Measurements from ENCODE around the gene S100A16. TPM values are rescaled to one million over a fixed set of nuclear protein-coding genes. Genes with fewer than 3 reads are reported as not detected.

Gene S100A16
- polyA plus RNA-seq, 2 of the 4 experiments (the other 2 are of a cell fraction) = 270 to 298 TPM

DNA sequence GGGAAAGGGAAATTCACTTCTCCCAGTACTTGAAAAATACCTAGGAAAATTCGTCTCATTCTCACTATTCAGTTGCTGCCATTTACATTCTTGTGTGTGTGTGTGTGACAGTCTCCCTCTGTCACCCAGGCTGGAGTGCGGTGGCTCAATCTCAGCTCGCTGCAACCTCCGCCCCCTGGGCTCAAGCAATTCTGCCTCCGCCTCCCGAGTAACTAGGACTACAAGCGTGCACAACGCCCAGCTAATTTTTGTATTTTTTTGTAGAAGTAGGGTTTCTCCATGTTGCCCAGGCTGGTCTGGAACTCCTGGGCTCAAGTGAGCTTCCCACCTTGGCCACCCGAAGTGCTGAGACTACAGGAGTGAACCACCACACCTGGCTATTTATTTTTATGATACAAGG is 46.7 kb upstream of the S100A16 start:
- DNase-seq (ENCODE audit: low read depth in 1 of 2, low spot score in 1 of 2) (no peak), ATAC-seq (no peak), FAIRE-seq (no peak)
- Histone ChIP-seq H3K4me2 (peak overlapping the region; percentile 89), H3K4me1 (peaks cover 12% of the 10 kb centered on the region; the same call in 2 of the 3 replicates), H3K9me3 (no peaks in the 10 kb centered on the region), H3K4me3 (peak overlapping the region; percentile 69), H3K27ac (no peak overlapping the region)
- ChIA-PET CTCF (interaction anchor here (0.6 to 2.1 kb wide), 9 partner anchors 10 to 688 kb away, joined by 3 to 14 read pairs (median 5); partner anchors contain the start of gene S100A13), POLR2A (interaction anchor here (1.0 to 1.6 kb wide), 3 partner anchors 26 to 331 kb away, joined by 3 to 4 read pairs (median 4); partner anchors contain the start of genes CHTOP and S100A6)
- TF ChIP-seq TFCP2L1 (CRISPR knock-in tag; IDR thresholded peaks at IDR 0.05) (no peak), GATA3 (IDR thresholded peaks at IDR 0.05; ENCODE audit: borderline replicate concordance) (no peak)
- TF ChIP-seq, protein P1, sequence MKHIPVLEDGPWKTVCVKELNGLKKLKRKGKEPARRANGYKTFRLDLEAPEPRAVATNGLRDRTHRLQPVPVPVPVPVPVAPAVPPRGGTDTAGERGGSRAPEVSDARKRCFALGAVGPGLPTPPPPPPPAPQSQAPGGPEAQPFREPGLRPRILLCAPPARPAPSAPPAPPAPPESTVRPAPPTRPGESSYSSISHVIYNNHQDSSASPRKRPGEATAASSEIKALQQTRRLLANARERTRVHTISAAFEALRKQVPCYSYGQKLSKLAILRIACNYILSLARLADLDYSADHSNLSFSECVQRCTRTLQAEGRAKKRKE (CRISPR knock-in tag; IDR thresholded peaks at IDR 0.05; ENCODE audit: low read depth) = no peak
- 91% methylated on average over 9 of the region's 9 CpGs for WGBS (ENCODE audit: missing lambda C conversion rate)

DNA sequence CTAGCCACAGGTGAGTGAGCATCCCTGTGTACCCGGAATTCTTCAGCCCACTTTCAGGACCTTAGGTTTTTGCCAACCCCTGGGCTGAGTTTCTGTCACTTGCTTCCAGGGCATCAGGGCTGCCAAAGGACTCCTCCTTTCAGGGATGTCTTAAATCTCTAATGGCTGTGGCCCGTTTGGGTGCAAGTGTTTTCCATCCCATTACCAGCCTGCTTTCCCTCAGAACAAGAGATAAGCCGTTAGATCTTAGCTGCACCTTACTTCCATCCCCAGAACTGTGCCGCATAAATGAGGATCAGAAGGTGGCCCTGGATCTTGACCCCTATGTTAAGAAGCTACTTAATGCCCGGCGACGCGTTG is 46.2 kb upstream of the S100A16 start:
- CTCF ChIA-PET = interaction anchor here (0.7 to 2.1 kb wide), 10 partner anchors 9 to 307 kb away, joined by 3 to 14 read pairs (median 4); partner anchors contain the start of gene S100A13
- Histone ChIP-seq H3K4me2 (peak overlapping the region; percentile 89), H3K4me3 (peak overlapping the region; percentile 69), H3K4me1 (peaks cover 12% of the 10 kb centered on the region; the same call in 2 of the 3 replicates), H3K9me3 (no peaks in the 10 kb centered on the region), H3K27ac (peak overlapping the region; percentile 86 to 94)
- 44% methylated on average over 8 of the region's 8 CpGs for WGBS (ENCODE audit: missing lambda C conversion rate)
- DNase-seq (ENCODE audit: low read depth in 1 of 2, low spot score in 1 of 2) (no peak), ATAC-seq (peak; percentile 5 to 6; a peak in 4 of 6 replicates), FAIRE-seq (no peak)
- TF ChIP-seq ZC3H11A (IDR thresholded peaks at IDR 0.05) (no peak), POLR2A (IDR thresholded peaks at IDR 0.05; ENCODE audit: low read length) (no peak), FOSL2 (IDR thresholded peaks at IDR 0.05) (no peak), FOSL2 (CRISPR knock-in tag; IDR thresholded peaks at IDR 0.05) (no peak), NPAS2 (CRISPR knock-in tag; IDR thresholded peaks at IDR 0.05; ENCODE audit: borderline replicate concordance) (no peak), NFE2L2 (conservative IDR thresholded peaks at IDR 0.05; ENCODE audit: low read length) (no peak), PHF8 (IDR thresholded peaks at IDR 0.05; ENCODE audit: borderline replicate concordance, low read depth) (no peak), SMC3 (IDR thresholded peaks at IDR 0.05) (no peak), JUNB (IDR thresholded peaks at IDR 0.05) (no peak), ZSCAN20 (CRISPR knock-in tag; IDR thresholded peaks at IDR 0.05) (no peak), RAD21 (conservative IDR thresholded peaks at IDR 0.05 in 1 of 2, IDR thresholded peaks at IDR 0.05 in 1 of 2) (no peak), HOXA7 (CRISPR knock-in tag; IDR thresholded peaks at IDR 0.05) (no peak), JUN (IDR thresholded peaks at IDR 0.05) (no peak)
- TF ChIP-seq, protein P2, sequence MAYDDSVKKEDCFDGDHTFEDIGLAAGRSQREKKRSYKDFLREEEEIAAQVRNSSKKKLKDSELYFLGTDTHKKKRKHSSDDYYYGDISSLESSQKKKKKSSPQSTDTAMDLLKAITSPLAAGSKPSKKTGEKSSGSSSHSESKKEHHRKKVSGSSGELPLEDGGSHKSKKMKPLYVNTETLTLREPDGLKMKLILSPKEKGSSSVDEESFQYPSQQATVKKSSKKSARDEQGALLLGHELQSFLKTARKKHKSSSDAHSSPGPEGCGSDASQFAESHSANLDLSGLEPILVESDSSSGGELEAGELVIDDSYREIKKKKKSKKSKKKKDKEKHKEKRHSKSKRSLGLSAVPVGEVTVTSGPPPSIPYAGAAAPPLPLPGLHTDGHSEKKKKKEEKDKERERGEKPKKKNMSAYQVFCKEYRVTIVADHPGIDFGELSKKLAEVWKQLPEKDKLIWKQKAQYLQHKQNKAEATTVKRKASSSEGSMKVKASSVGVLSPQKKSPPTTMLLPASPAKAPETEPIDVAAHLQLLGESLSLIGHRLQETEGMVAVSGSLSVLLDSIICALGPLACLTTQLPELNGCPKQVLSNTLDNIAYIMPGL (CRISPR knock-in tag; IDR thresholded peaks at IDR 0.05; ENCODE audit: borderline replicate concordance) = no peak
- POLR2A ChIA-PET = interaction anchor here (0.8 to 1.6 kb wide), 5 partner anchors 11 to 331 kb away, joined by 3 to 4 read pairs (median 4); partner anchors contain the start of genes CHTOP, CREB3L4 and S100A6

DNA sequence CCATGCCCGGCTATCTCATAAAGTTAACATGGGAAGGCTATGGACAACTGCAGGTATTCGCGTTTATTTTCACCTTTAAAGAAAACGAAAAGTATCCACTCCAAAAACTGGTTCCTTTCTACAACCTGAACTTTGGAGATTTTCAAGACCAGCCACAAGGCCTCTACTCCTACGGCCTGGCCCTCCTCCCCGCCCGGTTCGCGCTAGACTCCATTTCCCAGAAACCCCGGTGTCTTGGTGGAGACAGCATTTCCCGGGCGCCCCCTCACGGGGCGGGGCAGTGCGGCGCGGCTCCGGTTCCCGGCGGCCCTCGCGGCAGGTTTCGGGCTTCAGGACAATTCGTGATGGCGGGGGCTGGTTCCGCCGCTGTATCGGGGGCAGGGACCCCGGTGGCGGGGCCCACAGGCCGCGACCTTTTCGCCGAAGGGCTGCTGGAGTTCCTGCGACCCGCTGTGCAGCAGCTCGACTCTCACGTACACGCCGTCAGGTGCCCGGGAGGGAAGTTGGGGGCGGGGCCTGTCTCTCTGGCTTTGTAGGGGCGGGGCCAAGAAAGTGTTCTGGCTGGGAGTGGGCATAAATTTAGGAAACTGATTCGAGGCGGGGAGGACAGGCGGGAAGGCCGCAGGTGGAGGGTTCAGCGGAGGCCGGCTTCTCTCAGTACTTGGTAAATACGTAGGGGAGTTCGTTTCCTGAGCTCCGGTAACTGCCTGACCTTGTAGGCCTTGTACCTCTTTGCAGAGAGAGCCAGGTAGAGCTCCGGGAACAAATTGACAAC is 45.6 kb upstream of the S100A16 start, which contains the start of gene SNAPIN:
SNAPIN (plus strand) TSS at position 304 of the 775 bp plus-strand sequence; CDS start at position 345, 41 bp downstream.
- ChIA-PET CTCF (interaction anchor here (0.6 to 2.1 kb wide), 12 partner anchors 9 to 1549 kb away, joined by 3 to 14 read pairs (median 4); partner anchors contain the start of genes S100A13 and THBS3), POLR2A (interaction anchor here (0.6 to 1.6 kb wide), 7 partner anchors 11 to 332 kb away, joined by 3 to 6 read pairs (median 4); partner anchors contain the start of genes CHTOP, CREB3L4, INTS3 and S100A6)
- Histone ChIP-seq H3K27ac (peak within 1 kb of the TSS; percentile 86 to 94), H3K4me1 (peaks cover 12% of the 10 kb centered on the region; the same call in 2 of the 3 replicates), H3K9me3 (no peaks in the 10 kb centered on the region), H3K4me3 (peak within 1 kb of the TSS; percentile 69), H3K4me2 (peak within 1 kb of the TSS; percentile 89)
- FAIRE-seq (no peak), DNase-seq (ENCODE audit: low read depth in 1 of 2, low spot score in 1 of 2) (peak; percentile 88 to 91), ATAC-seq (peak; percentile 96 to 99)
- WGBS (ENCODE audit: missing lambda C conversion rate) = 3% methylated on average over 42 of the region's 53 CpGs
- TF ChIP-seq, protein P1 (CRISPR knock-in tag; IDR thresholded peaks at IDR 0.05; ENCODE audit: low read depth) = 0 out of 2 replicates have a peak, but pooled peaks have one; percentile 26
- TF ChIP-seq RAD21 (conservative IDR thresholded peaks at IDR 0.05 in 1 of 2, IDR thresholded peaks at IDR 0.05 in 1 of 2) (no peak), EP300 (IDR thresholded peaks at IDR 0.05) (no peak), GATA3 (IDR thresholded peaks at IDR 0.05; ENCODE audit: borderline replicate concordance) (no peak), PHF8 (IDR thresholded peaks at IDR 0.05; ENCODE audit: borderline replicate concordance, low read depth) (peak; percentile 89), RCOR1 (IDR thresholded peaks at IDR 0.05; ENCODE audit: low read depth, low read length) (no peak), NPAS2 (CRISPR knock-in tag; IDR thresholded peaks at IDR 0.05; ENCODE audit: borderline replicate concordance) (no peak), JUN (IDR thresholded peaks at IDR 0.05) (peak; percentile 59 to 88; a peak in 4 of 5 replicates), HOXB13 (CRISPR knock-in tag; IDR thresholded peaks at IDR 0.05; ENCODE audit: low read depth) (peak; percentile 8; the same call in 1 of the 2 replicates), POLR2A (IDR thresholded peaks at IDR 0.05; ENCODE audit: low read length) (peak; percentile 49), SREBF2 (IDR thresholded peaks at IDR 0.05) (no peak), ZNF302 (CRISPR knock-in tag; IDR thresholded peaks at IDR 0.05) (no peak), NR3C1 (IDR thresholded peaks at IDR 0.05) (no peak)
- TF ChIP-seq, protein P3, sequence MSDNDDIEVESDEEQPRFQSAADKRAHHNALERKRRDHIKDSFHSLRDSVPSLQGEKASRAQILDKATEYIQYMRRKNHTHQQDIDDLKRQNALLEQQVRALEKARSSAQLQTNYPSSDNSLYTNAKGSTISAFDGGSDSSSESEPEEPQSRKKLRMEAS (IDR thresholded peaks at IDR 0.05) = peak; percentile 28; the same call in 1 of the 2 replicates
- TF ChIP-seq, protein P4, sequence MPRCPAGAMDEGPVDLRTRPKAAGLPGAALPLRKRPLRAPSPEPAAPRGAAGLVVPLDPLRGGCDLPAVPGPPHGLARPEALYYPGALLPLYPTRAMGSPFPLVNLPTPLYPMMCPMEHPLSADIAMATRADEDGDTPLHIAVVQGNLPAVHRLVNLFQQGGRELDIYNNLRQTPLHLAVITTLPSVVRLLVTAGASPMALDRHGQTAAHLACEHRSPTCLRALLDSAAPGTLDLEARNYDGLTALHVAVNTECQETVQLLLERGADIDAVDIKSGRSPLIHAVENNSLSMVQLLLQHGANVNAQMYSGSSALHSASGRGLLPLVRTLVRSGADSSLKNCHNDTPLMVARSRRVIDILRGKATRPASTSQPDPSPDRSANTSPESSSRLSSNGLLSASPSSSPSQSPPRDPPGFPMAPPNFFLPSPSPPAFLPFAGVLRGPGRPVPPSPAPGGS (IDR thresholded peaks at IDR 0.05) = peak; percentile 75; the same call in 1 of the 3 replicates
- TF ChIP-seq, protein P5, sequence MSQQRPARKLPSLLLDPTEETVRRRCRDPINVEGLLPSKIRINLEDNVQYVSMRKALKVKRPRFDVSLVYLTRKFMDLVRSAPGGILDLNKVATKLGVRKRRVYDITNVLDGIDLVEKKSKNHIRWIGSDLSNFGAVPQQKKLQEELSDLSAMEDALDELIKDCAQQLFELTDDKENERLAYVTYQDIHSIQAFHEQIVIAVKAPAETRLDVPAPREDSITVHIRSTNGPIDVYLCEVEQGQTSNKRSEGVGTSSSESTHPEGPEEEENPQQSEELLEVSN (IDR thresholded peaks at IDR 0.05; ENCODE audit: borderline replicate concordance, low read depth) = peak; percentile 27; the same call in 1 of the 2 replicates

All from A549 (cell line).